Measurements from ENCODE around the gene AUTS2.

The AUTS2 gene

DNA sequence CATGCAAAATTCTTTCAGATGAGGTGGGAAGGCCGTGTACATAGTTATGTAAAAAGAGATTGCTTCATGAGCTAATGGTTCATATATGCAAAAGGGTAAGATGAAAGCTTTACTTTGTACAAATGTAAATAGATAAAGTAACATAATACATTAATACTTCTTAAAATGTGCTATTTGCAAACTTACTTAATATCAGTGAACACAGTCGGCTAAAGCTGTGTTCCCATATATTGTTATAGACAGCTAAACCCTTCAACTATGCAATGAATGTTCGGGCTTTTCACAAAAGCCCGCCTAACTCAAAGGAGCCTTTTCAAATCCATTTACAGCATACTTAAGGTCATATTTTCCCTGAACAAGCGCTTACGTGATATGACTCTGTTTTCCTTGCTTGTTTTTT is 1193.1 kb downstream of the AUTS2 start:
- TF ChIP-seq, protein P1, sequence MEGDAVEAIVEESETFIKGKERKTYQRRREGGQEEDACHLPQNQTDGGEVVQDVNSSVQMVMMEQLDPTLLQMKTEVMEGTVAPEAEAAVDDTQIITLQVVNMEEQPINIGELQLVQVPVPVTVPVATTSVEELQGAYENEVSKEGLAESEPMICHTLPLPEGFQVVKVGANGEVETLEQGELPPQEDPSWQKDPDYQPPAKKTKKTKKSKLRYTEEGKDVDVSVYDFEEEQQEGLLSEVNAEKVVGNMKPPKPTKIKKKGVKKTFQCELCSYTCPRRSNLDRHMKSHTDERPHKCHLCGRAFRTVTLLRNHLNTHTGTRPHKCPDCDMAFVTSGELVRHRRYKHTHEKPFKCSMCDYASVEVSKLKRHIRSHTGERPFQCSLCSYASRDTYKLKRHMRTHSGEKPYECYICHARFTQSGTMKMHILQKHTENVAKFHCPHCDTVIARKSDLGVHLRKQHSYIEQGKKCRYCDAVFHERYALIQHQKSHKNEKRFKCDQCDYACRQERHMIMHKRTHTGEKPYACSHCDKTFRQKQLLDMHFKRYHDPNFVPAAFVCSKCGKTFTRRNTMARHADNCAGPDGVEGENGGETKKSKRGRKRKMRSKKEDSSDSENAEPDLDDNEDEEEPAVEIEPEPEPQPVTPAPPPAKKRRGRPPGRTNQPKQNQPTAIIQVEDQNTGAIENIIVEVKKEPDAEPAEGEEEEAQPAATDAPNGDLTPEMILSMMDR (IDR thresholded peaks at IDR 0.05): no peak
- Mint-ChIP-seq H3K27me3 (ENCODE audit: low read depth, poor library complexity) (no peaks in the 10 kb centered on the region), H3K27ac (no peak overlapping the region), H3K4me3 (no peak overlapping the region), H3K9me3 (no peaks in the 10 kb centered on the region), H3K4me1 (peaks cover 8% of the 10 kb centered on the region), H3K36me3 (ENCODE audit: low read depth) (peaks cover 85% of the 10 kb centered on the region)
- DNase-seq: no peak

DNA sequence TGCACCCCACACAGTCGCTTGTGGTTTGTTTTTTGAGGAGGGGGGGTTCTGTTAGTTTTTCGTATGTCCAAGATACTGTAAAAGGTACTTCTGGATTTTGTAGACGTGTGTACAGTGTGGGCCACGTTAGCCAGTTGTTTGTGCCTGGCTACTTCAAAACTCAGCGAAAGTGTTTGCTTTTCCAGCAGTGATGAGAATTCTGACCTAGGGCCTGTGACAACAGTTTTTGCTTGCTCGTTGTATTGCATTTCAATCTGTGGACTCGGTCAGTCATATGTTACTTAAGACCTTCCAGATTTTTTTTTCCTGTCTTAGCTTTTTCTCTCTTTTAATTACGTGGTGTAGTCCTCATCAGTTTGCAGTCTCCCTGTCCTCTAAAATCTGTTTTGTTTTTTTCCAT is 1194.8 kb downstream of the AUTS2 start:
- peaks cover 70% of the 10 kb centered on the region for H3K36me3 Mint-ChIP-seq (ENCODE audit: low read depth)
- H3K27me3 Mint-ChIP-seq (ENCODE audit: low read depth, poor library complexity): no peaks in the 10 kb centered on the region

DNA sequence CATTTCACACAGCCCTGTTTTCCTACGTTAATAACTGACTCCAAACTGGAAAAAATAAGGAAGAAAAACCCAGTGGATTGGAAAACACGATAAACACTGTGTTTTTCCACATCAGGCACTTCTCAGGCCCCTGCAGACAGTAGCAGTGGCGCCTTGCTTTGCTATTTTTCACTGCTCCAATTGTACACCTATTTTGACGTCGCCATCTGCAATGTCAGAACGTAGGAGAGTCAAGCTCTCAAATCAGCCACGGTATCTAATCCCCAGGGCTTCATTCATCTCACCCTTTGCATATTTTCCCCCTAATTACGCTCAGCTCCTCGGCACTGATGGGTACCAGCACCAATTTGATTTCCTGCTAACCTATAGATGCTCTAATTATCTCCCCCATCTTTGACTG is 1195.5 kb downstream of the AUTS2 start:
- Mint-ChIP-seq H3K4me1 (peaks cover 26% of the 10 kb centered on the region), H3K27me3 (ENCODE audit: low read depth, poor library complexity) (no peaks in the 10 kb centered on the region), H3K27ac (peak overlapping the region; percentile 9), H3K9me3 (no peaks in the 10 kb centered on the region), H3K36me3 (ENCODE audit: low read depth) (peaks cover 66% of the 10 kb centered on the region), H3K4me3 (no peak overlapping the region)
- TF ChIP-seq, protein P1 (IDR thresholded peaks at IDR 0.05): no peak
- DNase-seq: no peak

More for the DNA sequence above, 1194.8 kb downstream of the AUTS2 start:
- TF ChIP-seq, protein P1 (IDR thresholded peaks at IDR 0.05): no peak
- no peak for DNase-seq
- no peak overlapping the region for H3K4me3 Mint-ChIP-seq
- H3K4me1 Mint-ChIP-seq: peaks cover 23% of the 10 kb centered on the region
- H3K9me3 Mint-ChIP-seq: no peaks in the 10 kb centered on the region
- no peak overlapping the region for H3K27ac Mint-ChIP-seq

DNA sequence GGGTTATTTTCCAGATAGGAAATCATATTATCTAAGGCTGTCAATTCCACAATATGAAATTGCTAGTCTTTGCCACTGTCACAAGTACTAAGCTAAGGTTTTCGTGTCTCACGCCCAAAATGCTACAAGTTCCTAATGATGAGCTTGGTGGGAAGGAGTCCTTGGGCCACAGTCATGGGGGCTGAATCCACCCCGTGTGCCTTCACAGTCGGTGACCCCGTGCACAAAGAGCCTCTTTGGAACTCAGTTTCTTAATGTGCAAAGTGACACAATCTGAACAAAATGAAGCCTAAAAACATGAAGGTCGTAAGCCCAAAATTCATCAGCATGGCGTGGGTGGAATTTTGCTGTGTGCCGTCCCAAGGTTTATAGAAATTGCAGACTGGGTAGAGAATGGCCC is 1196.7 kb downstream of the AUTS2 start:
- Mint-ChIP-seq H3K4me1 (peaks cover 26% of the 10 kb centered on the region), H3K4me3 (no peak overlapping the region), H3K36me3 (ENCODE audit: low read depth) (peaks cover 64% of the 10 kb centered on the region), H3K27ac (no peak overlapping the region), H3K27me3 (ENCODE audit: low read depth, poor library complexity) (no peaks in the 10 kb centered on the region), H3K9me3 (peaks cover 8% of the 10 kb centered on the region)
- DNase-seq: no peak
- TF ChIP-seq, protein P1 (IDR thresholded peaks at IDR 0.05): no peak

DNA sequence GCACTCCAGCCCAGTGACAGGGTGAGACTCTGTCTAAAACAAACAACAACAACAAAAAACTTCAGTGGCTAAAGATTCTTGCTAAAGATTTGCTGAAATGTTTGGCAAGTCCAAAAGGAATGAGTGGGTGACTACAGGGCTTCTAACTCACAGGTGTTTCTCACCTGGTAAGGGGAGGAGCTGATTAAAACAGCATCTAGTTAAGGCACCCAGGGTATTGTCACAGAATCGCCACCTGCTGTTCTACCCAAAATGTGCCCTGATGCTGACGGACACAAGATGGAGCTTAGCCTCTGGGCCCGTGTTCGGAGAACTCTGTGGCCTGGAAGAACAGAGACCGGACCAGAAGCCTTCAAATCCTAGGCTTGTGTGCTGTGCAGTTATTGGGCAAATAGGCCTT is 1197.7 kb downstream of the AUTS2 start:
- DNase-seq: no peak
- TF ChIP-seq, protein P1 (IDR thresholded peaks at IDR 0.05): no peak
- Mint-ChIP-seq H3K27me3 (ENCODE audit: low read depth, poor library complexity) (peaks cover 2% of the 10 kb centered on the region), H3K4me3 (no peak overlapping the region), H3K4me1 (peaks cover 26% of the 10 kb centered on the region), H3K9me3 (peaks cover 18% of the 10 kb centered on the region), H3K27ac (peak overlapping the region; percentile 39), H3K36me3 (ENCODE audit: low read depth) (peaks cover 66% of the 10 kb centered on the region)

DNA sequence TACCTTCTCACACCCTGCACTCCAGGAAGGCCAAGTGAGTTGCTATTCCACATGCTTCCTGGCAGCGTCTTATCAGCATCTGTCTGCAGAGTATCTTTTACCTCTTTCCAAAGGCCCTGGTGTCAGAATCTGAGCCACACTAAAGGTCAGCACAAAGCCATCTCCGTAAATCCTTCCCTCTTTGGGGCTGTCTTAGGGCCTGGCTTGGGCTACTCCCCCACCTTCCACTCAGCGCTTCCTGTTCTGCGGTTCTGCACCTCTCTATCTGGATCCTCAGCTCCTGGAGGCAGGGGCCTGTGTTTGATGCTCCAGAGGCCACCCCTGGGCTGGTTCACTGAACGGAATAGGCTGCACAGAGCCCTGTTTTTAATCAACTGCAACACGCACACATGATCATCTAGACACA is 1198.8 kb downstream of the AUTS2 start:
- TF ChIP-seq, protein P1 (IDR thresholded peaks at IDR 0.05): no peak
- peak; percentile 30 for DNase-seq
- H3K9me3 Mint-ChIP-seq: peaks cover 25% of the 10 kb centered on the region
- H3K4me3 Mint-ChIP-seq: no peak overlapping the region
- peak overlapping the region; percentile 91 for H3K27ac Mint-ChIP-seq
- peaks cover 26% of the 10 kb centered on the region for H3K4me1 Mint-ChIP-seq
- H3K36me3 Mint-ChIP-seq (ENCODE audit: low read depth): peaks cover 59% of the 10 kb centered on the region
- H3K27me3 Mint-ChIP-seq (ENCODE audit: low read depth, poor library complexity): peaks cover 2% of the 10 kb centered on the region
